GM21390 (cell line): Measurements from ENCODE around the gene SEMA4D.
A peak's percentile ranks its signal among the peaks of the same experiment; 100 is the strongest.

Experiments used
- ATAC-seq: cut with Tn5 transposase; IDR thresholded peaks from one replicate; pipeline ENCODE4 v1.9.1; 2021; ENCODE audit not compliant: unreplicated experiment

SEMA4D gene

DNA sequence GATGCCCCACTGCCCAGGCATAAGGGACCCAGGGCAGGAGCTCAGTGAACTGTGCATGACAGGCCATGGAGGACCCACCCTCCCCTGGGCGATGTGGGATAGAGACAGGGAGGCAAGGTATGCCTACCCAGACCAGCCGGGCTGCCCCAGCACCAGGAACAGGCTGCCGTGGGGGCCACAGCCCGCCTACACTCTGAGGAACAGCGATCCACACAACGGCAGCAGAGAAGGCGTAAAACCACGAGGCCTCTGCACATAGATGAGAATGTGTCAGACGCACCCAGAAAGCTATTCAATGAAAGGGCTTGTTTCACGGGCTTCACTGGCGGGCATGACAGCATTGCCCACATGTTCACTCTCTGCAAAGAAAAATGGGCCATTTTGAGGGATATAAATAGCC lies 49.5 kb downstream of the SEMA4D start:
- no peak for ATAC-seq

DNA sequence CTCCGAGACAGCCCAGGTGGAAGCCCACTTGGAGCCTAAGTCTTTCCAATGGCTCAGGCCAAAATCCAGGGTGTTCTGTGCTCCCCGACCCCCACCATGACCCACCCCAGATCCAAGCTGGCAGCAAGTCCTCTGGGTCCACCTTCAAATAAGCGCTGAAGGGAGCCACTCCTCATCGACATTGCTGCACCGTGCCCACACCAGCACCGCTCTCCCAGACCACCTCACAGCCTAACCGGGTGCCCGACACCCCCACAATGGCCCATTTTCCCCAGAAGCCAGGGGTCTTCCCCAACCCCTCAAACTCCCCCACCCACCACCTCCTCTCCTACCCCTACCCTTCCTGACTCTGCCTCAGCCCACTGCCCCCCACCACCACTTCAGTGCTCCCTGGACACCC lies 50.5 kb downstream of the SEMA4D start:
- no peak for ATAC-seq

DNA sequence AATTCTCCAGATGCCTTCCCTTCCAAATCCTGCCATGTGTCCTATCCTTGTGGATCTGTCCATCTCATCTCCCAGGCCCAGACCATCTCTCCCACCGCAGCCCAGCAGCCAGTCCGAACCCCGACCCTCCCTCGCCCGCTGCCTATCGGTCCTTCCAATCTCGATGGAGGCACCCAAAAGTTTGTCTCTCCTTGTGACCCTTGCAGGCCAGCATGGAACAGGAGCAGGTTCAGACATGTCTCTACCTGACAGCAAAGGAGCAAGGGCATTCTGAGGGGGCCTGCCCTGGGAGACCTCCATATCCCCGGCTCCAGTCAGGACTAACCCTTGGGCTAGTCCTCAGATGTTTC lies 51.0 kb downstream of the SEMA4D start:
- ATAC-seq, result no peak

DNA sequence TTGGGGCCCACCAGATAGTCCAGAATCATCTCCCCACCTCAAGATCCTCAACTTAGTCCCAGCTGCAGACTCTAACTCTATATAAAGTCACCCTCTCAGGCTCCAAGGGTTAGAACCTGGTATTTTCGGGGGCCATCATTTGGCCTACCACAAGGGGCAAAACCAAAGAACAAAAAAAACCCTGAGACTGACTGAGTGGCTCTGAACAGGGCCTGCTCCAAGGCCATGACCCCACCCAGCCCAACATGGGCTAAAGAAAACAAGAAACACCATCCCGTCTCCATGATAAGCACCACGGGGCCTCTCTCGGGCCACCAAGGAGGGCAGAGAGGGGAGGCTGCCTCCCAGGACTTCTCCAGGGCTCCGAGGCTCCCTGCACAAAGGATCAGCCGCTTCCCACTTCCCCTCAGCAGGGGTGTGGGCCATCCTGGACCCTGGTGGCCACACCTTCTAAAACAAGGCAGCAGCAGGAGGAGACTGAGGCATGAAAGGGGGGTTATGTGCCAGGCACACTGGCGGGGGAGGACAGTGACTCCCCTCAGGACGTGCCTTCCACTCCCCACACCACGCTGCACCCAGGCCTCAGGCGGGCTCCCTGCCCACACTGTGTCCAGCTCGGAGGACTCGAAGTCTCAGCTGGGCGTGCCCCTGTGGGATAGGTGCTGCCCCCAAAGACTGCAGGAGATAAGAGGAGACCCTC lies 51.5 kb downstream of the SEMA4D start:
- no peak for ATAC-seq

DNA sequence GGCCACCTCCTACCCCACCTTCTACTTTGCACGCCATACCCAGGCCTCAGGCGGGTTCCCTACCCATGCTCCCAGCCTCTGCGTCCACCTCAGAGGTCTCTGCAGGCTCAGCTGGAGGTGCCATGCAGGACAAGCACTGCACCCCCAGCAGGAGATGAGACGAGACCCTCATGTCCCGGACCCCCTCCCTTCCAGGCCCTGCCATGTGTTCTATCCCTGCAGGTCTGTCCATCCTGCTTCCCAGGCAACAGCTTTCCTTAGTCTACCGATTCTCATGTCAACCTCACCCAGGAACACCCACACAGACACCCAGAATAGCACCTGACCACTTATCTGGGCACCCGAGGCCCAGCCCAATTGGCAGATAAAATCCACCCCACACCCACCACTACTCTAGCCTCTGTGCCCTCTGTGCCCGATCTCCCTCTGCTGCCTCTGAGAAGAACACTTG lies 52.1 kb downstream of the SEMA4D start:
- ATAC-seq, result no peak

DNA sequence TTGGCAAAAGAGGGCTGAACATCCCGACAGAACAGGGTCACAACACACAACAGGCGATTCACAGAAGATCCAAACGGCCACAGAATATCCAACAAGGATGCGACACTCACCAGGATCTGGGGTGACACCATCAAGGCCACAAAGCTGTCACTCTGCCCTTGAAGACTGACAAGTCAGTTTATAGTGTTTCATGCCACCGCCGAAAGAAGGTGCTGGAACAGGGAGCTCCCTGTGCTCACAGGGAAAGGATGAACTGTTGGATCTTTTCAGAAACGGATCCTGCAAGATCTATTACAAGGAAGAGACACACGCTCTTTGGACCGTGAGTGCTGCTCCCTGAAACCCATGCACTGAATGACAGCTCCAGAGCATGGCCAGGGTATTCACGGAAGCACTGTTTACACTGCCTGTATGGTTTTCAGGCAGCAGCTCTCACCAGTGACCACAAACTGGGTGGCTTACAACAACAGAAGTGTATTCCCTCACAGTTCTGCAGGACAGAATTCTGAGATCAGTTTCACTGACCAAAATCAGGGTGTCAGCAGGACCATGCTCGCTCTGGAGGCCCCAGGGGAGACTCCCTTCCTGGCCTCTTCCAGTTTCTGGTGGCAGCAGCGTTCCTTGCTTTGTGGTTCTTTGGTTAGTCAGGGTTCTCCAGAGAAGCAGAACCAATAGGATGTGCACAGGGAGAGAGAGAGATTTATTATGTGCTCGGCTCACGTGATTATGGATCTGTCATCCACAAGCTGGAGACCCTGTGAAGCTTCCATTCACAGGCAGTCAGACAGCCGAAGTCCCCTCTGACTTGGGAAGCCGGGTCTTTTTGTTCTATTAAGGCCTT lies 52.8 kb downstream of the SEMA4D start:
- ATAC-seq, result no peak

DNA sequence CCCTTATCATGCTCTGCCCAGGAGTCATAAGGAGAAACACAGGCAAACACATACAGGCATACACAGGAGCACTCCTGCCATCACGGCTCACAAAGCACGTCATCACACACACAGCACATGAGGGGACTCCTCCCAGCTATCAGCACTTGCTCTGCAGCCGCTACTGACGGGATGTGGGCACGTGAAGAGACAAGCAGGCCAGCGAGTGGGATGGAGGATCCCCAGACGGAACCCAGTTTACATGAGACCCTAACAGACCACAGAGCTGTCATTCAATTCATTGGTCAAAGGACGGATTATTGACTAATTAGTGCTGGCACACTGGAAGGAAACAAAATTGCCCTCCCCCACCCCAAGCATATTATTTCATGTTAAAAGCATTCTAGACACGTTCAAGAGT lies 53.6 kb downstream of the SEMA4D start:
- no peak for ATAC-seq

DNA sequence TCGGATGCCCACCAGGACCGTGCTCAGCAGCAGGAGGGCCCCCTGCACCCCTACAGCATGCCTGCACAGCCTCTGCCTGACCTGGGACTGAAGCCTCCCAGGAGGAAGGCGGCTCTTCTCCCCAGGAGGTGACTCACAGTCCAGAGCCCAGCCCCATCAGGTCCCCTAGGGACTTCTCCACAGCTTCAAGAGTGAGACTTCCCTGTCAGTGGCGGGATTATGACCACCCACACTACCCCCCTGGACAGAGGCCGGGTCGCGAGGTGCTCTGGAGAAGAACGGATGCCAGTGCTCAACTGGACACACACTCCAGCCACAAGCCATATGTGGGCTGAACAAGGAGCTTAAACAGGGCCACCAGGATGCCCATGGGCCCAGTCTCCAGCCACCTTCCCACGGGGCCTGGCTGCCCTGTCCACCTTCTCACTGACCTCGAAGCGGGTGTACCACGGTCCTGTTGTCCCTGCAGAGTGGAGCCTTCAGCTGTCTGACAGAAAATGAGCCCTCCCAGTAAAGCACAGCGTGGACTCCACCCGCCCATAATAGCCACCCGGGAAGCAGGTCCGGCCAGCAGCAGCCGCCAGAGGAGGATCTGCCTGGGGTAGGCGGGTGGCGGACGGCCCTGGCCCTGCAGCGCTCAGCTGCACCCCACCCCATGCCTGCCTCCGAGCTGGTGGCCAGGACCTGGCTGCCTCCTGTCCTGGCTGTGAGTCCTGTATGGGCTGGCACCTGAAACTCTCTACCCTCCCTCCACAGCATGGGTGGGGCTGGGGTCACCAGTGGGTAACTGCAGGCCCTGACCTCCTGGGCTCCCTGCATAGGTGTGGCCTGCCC lies 54.7 kb downstream of the SEMA4D start:
- ATAC-seq, result peak; percentile 55

DNA sequence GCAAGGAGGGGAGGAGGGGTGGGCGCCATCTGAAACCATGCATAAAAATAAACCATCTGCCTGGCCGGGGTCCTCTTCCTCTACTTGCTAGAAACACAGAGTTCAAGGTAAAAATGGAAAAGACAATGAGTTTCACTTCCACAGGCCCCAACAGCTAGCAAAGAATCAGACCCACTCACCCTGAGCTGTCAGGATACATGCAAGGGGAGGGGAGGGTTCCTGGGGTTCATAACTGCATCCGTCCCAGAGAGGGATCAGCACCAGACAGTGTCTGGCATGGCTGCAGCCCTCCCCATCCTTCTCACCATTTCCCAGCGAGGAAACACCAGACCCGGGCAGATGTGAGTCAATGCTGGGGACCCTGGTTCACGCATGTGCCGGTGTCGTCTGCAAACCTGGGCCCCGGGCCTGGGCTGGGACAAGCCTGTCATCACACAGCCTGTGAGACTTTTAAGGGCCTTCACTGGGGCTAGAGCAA lies 55.4 kb downstream of the SEMA4D start:
- peak; percentile 59 for ATAC-seq

DNA sequence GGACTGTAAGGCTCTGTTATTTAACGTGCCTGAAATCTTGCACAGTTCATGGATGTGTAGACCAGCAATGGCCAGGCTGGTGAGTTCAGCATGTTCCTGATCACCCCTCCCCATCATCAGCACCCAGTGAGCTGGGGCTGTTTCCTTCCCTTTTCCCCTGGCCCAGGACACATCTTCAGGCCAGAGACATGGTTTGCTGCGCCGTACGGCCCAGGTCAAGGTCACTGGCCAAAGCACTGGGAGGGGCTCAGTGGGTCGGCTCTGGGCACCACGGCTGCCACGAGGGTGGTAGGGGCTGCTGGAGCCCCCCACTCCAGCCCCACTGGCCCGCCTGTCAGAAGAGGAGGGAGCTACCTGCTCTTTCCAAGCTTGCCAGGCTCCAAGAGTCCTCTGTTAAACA lies 55.9 kb downstream of the SEMA4D start:
- no peak for ATAC-seq

DNA sequence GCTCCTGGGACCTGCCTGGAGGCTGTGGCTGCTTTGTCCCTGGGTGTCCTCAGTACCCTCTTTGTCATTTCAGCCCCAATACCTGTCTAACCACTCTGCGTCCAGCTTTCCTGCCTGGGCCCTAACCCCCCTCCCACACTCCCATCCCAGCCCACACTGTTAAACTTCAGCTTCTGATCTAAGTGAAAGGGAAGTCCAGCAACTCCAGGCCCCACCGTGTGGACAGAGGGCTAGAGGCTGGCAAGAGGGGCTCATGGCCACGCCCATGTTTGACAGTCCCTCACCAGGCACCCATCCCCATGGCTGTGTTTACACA lies 56.3 kb downstream of the SEMA4D start:
- no peak for ATAC-seq

DNA sequence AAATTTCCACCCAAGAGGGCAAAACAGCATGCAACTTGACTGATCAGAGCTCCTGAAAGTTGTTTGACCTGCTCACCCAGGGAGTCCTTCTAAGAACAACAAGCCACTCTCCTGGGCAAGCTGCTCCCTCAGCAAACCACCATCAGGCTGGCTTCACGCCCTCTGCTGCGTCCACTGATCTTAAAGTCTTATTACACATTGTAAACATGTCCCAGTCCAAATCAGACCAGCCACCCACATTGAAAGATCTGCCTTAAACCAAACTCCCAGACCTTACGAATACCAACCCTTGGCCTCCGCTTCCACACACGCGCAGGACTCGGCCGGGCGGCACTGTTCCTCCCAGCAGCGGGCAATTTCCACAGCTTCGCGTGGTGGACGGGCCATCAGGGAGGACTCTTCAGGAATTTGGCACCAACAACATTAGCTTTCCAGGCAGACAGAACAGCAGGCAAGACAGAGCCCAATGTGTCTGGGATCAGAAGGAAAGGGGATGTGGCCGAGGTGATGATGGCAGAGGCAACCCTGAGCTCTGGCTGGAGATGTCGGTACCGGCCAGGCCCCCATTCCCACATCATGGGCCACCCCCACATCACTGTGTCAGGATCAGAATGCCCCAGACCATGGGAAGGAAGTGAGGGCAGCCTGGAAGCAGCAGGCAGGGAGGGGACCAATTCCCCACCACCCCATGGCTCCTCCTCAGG lies 56.8 kb downstream of the SEMA4D start:
- ATAC-seq, result no peak

DNA sequence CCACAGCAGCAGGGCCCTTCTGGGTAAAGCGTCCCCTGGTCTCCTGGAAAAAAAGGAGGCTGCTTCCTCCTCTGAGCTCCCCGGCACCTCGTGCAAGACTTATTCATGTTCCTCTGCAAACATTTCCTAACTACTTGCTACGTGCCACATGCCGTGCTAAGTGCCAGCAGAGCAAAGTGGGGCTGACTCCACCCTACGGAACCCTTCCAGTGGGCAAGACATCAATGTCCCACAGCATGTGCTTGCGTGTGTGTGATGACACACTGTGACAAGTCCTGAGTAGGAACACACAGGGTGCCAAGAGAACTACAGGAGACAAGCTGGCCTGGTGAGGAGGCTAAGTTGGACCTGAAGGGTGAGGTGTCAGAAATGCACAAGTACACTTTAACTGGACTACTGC lies 57.4 kb downstream of the SEMA4D start:
- no peak for ATAC-seq

DNA sequence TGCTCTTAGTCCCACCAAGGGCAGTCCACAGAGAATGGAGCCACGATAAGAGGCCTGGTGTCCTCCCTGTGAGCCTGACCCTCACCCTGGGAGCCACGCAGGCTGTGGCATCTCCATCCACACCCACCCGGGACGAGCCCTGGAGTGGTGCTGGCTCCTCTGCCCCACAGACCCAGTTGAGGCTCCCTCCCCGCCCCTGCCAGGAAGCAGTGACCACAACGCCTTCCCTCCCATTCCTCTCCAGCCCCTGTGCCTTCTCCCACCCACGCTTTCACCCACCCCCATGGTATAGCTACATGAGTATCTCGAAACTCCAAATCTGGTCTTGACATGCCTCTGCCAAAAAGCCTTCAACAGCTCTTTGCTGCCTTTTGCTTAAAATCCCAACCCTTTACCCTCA lies 57.9 kb downstream of the SEMA4D start:
- no peak for ATAC-seq

DNA sequence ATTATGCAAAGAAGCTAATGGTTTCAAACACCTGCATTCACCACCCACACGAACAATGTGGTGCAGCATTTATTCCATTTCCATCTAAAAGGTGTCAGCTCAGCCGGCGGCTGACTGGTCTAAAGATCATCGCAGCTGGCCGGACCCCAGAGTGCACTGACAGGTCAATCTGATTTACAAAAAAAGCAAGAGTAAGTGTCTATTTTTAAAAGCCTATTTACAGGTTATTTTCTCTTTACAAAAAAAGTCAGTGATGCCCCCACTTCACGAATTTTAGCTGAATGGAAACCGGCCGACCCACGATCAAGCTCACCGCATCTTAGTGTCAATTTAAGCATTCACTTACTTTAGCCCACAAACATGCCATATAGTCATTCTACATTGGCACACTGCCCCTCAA lies 58.3 kb downstream of the SEMA4D start:
- no peak for ATAC-seq

DNA sequence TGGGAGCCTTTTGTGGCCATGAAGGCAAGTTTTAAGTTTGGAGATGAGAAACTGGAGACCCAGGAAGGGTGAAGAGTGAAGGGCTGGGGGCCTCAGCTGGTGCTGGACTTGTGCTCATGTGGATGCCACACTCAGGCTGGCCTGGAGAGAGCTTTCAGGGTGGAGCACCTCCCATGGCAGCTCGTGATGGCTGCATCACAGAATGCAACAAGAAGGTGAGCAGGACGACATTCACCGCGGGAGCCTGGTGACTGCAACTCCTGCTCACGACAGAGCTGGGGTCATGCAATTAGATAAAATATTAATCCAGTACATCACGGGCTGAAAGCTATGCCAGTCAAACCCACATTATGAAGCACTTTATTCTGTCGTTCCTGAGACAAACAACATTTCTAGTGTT lies 59.7 kb downstream of the SEMA4D start:
- ATAC-seq, result no peak

DNA sequence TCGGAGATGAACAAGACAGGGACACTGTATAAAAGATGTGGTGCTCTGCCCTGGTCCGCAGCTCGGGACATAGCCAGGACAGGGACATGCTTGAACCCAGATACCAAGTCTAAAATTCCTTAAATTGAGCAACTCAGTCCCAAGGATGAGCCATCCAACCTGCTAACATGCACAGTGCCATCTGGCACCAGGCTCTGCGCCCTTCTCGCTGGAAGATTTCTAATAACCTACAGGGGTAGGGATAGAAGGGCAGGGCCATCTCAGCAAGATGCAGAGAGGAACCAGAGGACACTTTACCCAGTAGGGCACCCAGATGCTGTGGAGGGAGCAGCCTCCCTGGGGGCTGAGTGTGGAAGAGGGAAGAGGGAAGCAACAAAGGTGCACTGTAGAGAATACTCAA lies 60.1 kb downstream of the SEMA4D start:
- no peak for ATAC-seq

DNA sequence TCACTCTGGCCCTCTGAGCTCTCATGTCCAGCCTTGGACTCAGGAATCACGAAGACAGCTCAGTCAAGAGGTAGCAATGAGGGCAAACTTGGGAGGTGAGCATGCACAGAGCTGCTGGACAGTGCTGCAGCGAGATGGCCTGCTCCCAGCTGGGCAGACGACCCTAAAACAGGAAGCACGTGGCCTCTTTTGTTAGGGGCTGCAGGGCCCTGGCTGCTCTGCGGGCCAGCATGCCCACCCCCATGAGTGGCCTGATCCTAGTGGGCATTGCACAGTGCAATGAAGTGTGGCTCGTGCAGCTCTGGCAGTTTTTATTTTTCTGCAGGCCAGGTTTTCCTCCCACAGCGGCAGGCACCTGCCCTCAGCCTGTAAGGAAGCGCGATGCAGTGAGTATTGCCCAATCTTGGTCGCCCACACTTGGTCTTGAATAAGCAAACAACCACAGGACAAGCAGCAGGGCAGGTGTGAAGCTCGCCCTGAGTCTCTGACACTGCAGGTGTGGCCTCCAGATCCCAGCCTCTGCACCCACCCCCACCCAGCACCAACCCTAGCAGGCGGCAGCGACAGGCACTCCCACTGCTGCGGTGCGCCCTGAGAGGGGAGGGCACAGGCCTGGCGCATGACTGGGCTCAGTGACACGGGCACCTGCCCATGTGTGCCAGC lies 60.8 kb downstream of the SEMA4D start:
- no peak for ATAC-seq

DNA sequence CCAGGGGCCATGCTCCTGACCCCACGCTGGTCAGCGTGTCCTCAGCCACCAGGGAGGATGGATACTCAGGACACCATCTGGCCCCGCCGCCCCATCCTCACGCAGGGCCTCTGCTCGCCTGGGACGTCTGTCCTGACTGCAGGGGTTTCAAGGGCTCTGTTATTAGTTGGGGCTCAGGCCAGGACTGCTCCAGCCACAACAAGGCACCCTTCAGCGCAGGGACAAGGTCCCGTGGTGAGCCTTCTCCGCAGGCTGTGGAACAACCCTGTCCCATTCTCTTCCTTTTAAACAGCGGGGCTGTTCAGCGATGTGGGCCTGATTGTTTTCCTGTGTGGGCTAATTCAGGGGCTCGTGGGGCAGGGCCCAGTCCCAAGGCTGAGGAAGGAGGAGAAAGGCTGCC lies 61.6 kb downstream of the SEMA4D start:
- ATAC-seq, result no peak

DNA sequence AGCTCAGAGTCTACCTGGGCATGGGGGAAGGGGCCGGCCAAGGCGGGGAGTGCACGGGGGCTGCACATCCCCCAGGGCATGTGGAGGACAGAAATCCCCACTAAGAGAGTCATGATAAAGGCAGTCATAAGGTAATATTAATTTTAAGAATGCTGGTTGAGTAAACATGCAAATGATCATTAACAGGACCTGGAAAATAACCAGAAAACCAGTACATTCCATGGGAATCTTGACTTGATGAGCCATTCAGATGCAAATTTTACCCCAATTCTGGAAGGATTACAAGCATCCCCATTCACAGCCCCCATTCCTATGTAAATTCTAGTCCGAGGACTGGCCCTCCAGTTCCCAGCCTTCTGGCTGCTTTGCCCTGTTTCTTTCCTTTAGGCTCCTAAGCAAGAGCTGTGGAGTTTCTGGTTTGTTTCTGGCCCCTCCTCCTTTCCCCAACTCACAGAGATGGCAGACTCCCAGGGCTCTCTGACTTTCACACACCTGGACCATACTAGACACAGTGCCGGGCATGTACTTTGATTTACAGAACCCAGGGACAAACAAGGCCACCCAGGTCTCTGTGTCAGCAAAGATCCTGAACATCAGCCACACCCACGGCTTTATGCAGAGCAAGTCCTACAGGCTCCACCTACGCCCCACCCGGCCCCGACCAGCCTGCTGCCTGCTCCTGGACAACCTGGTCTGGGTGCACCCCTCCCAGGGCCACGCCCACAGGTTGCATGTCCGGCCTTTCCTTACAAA lies 62.7 kb downstream of the SEMA4D start:
- no peak for ATAC-seq
